Liver (tissue), 9 donors: ENCODE data around the gene MRAP2. TPM values are rescaled to one million over a fixed set of nuclear protein-coding genes. Genes with fewer than 3 reads are reported as not detected.

Experiments used
- DNase-seq: peaks from one replicate; pipeline ENCODE4 v3.0.0-alpha.2; 2017; ENCODE audit warnings: low spot score
- H3K27ac ChIP-seq, 2 donors: one replicate each; pipeline ENCODE4 v1.7.0; 2013; ENCODE audit warnings: inconsistent platforms in 2 of 2, low read length in 2 of 2, control low read depth in 1 of 2, low read depth in 1 of 2, mild to moderate bottlenecking in 1 of 2
- H3K27me3 ChIP-seq, 4 donors: one replicate each; pipeline versions ENCODE4 v1.6.1 to v1.7.0; 2013; ENCODE audit warnings: low read length in 3 of 4, inconsistent platforms in 1 of 4, mild to moderate bottlenecking in 1 of 4, moderate library complexity in 1 of 4; ENCODE audit not compliant: control insufficient read depth in 4 of 4, insufficient read depth in 4 of 4
- H3K36me3 ChIP-seq, 4 donors: one replicate each; pipeline versions ENCODE4 v1.6.1 to v1.7.0; 2013; ENCODE audit warnings: low read length in 3 of 4, mild to moderate bottlenecking in 3 of 4, low read depth in 1 of 4, moderate library complexity in 1 of 4; ENCODE audit not compliant: control insufficient read depth in 4 of 4, insufficient read depth in 3 of 4
- H3K4me1 ChIP-seq, 4 donors: one replicate each; pipeline versions ENCODE4 v1.6.1 to v1.7.0; 2013; ENCODE audit warnings: low read length in 3 of 4, mild to moderate bottlenecking in 3 of 4, moderate library complexity in 1 of 4; ENCODE audit not compliant: control insufficient read depth in 4 of 4, insufficient read depth in 4 of 4
- H3K4me3 ChIP-seq, 3 donors: one replicate each; pipeline versions ENCODE4 v1.6.1 to v1.7.0; 2013; ENCODE audit warnings: low read length in 3 of 3, control low read depth in 1 of 3, low read depth in 1 of 3, mild to moderate bottlenecking in 1 of 3
- H3K9ac ChIP-seq, 2 donors: one replicate each; pipeline ENCODE4 v1.7.0; 2013; ENCODE audit warnings: low read length in 2 of 2, mild to moderate bottlenecking in 2 of 2, moderate library complexity in 2 of 2, control low read depth in 1 of 2, low read depth in 1 of 2
- H3K9me3 ChIP-seq, 4 donors: one replicate each; pipeline versions ENCODE4 v1.6.1 to v1.7.0; 2013; ENCODE audit warnings: low read length in 3 of 4; ENCODE audit not compliant: control insufficient read depth in 4 of 4
- CTCF ChIP-seq: fragments of 150-350 bp; IDR thresholded peaks from 2 replicates; pipeline ENCODE4 v1.5.1; 2017; ENCODE audit warnings: improper control_type of control experiment, low read depth, low read length; ENCODE audit not compliant: missing input control
- EGR1 ChIP-seq, 2 donors: IDR thresholded peaks; 2 replicates each; pipeline ENCODE4 v1.6.1; 2016 to 2018; ENCODE audit warnings: antibody characterized with exemption in 2 of 2, low read depth in 2 of 2
- FOXA1 ChIP-seq: IDR thresholded peaks from 2 replicates; pipeline ENCODE4 v1.6.1; 2016; ENCODE audit warnings: antibody characterized with exemption
- GABPA ChIP-seq, 2 donors: IDR thresholded peaks in 1 of 2; conservative IDR thresholded peaks in 1 of 2; 2 replicates each; pipeline ENCODE4 v1.6.1; 2016; ENCODE audit warnings: antibody characterized with exemption in 2 of 2, mild to moderate bottlenecking in 1 of 2, moderate library complexity in 1 of 2
- HNF4A ChIP-seq, 2 donors: conservative IDR thresholded peaks; 2 replicates each; pipeline ENCODE4 v1.6.1; 2016; ENCODE audit warnings: antibody characterized with exemption in 2 of 2, mild to moderate bottlenecking in 2 of 2
- HNF4G ChIP-seq: IDR thresholded peaks from 2 replicates; pipeline ENCODE4 v1.6.1; 2016; ENCODE audit warnings: antibody characterized with exemption
- JUND ChIP-seq, 2 donors: IDR thresholded peaks; 2 replicates each; pipeline ENCODE4 v1.6.1; 2016; ENCODE audit warnings: antibody characterized with exemption in 2 of 2
- MAX ChIP-seq: IDR thresholded peaks from 2 replicates; pipeline ENCODE4 v1.6.1; 2016; ENCODE audit warnings: antibody characterized with exemption
- RAD21 ChIP-seq, 2 donors: IDR thresholded peaks; 2 replicates each; pipeline ENCODE4 v1.6.1; 2016; ENCODE audit warnings: antibody characterized with exemption in 2 of 2, mild to moderate bottlenecking in 2 of 2
- REST ChIP-seq: IDR thresholded peaks from 2 replicates; pipeline ENCODE4 v1.6.1; 2016; ENCODE audit warnings: antibody characterized with exemption, mild to moderate bottlenecking
- RXRA ChIP-seq, 2 donors: IDR thresholded peaks; 2 replicates each; pipeline ENCODE4 v1.6.1; 2017 to 2018; ENCODE audit warnings: antibody characterized with exemption in 2 of 2, mild to moderate bottlenecking in 1 of 2
- SP1 ChIP-seq: IDR thresholded peaks from 2 replicates; pipeline ENCODE4 v1.6.1; 2018; ENCODE audit warnings: antibody characterized with exemption, mild to moderate bottlenecking
- TAF1 ChIP-seq: conservative IDR thresholded peaks from 2 replicates; pipeline ENCODE4 v1.6.1; 2016; ENCODE audit warnings: antibody characterized with exemption, mild to moderate bottlenecking
- YY1 ChIP-seq: IDR thresholded peaks from 2 replicates; pipeline ENCODE4 v1.6.1; 2016; ENCODE audit warnings: antibody characterized with exemption, mild to moderate bottlenecking
- ZBTB33 ChIP-seq: IDR thresholded peaks from 2 replicates; pipeline ENCODE4 v1.6.1; 2016; ENCODE audit warnings: antibody characterized with exemption
- WGBS: extraction: QIAGEN DNeasy Blood & Tissue Kit; methylation state at CpG from one replicate; pipeline ENCODE4 v1.1.7; 2013; 5-methylcytosine and 5-hydroxymethylcytosine counted together
- polyA plus RNA-seq, 2 donors: library from polyadenylated mRNA; stranded (reverse) in 1 of 2; unstranded in 1 of 2; fragments of 200-250 nt in 1 of 2; fragments of >200 nt in 1 of 2; fragmentation: Nextera tagmentation in 1 of 2; extraction: Ambion mirVana in 1 of 2; gene quantifications; one replicate each; pipeline versions ENCODE4 v1.2.1 to v1.2.3, GENCODE V29; 2013 to 2015
- total RNA-seq, 2 donors: library from RNA; depleted of rRNA; stranded (reverse); fragments of >200 nt; gene quantifications; one replicate each; pipeline ENCODE4 v1.2.3, GENCODE V29; 2014
- donor health status: healthy.
- donor health status: healthy.
- donor health status: healthy.
- donor health status: healthy.
- donor health status: healthy.

MRAP2 gene
- total and polyA plus RNA-seq, 4 donors = 0.05 to 0.51 (median 0.08) TPM; not detected in 1

- TF ChIP-seq HNF4A (conservative IDR thresholded peaks at IDR 0.05) = no peak
- TF ChIP-seq REST = no peak
- no peak for TF ChIP-seq FOXA1
- no peak for TF ChIP-seq JUND (IDR thresholded peaks at IDR 0.05)
- no peak for TF ChIP-seq ZBTB33
- no peak for TF ChIP-seq RAD21 (IDR thresholded peaks at IDR 0.05)
- no peak for TF ChIP-seq EGR1 (IDR thresholded peaks at IDR 0.05; ENCODE audit: low read depth in 2 of 2)
- no peak for TF ChIP-seq TAF1
- no peak for TF ChIP-seq CTCF
- no peak for TF ChIP-seq HNF4G
- TF ChIP-seq SP1 = no peak
- Histone ChIP-seq H3K27ac (no peak overlapping the region), H3K36me3 (no peaks in the 10 kb centered on the region), H3K4me3 (no peak overlapping the region), H3K4me1 (peaks cover 4 to 14% (median 8%) of the 10 kb centered on the region in 4 donors), H3K27me3 (peaks cover 0 to 3% (median 1%) of the 10 kb centered on the region in 4 donors), H3K9ac (no peak overlapping the region), H3K9me3 (no peaks in the 10 kb centered on the region)
- 94% methylated on average over 6 of the region's 6 CpGs for WGBS
- DNase-seq = no peak
These were observed 1.9 kb downstream of the MRAP2 start for GRCh38 chr6:84035484-84035883.

GRCh38 chr6:84037425-84038089, 4.0 kb downstream of the MRAP2 start:
- Histone ChIP-seq H3K27me3 (peaks cover 0 to 3% (median 1%) of the 10 kb centered on the region in 4 donors), H3K9ac (no peak overlapping the region), H3K36me3 (no peaks in the 10 kb centered on the region), H3K4me1 (peaks cover 4 to 14% (median 8%) of the 10 kb centered on the region in 4 donors), H3K27ac (no peak overlapping the region), H3K9me3 (no peaks in the 10 kb centered on the region), H3K4me3 (no peak overlapping the region)
- WGBS = 96% methylated on average over 24 of the region's 24 CpGs
- DNase-seq = no peak
- no peak for TF ChIP-seq RAD21 (IDR thresholded peaks at IDR 0.05)
- TF ChIP-seq RXRA (IDR thresholded peaks at IDR 0.05) = no peak
- no peak for TF ChIP-seq MAX
- TF ChIP-seq JUND (IDR thresholded peaks at IDR 0.05) = no peak
- no peak for TF ChIP-seq YY1
- no peak for TF ChIP-seq HNF4A (conservative IDR thresholded peaks at IDR 0.05)
- no peak for TF ChIP-seq ZBTB33
- TF ChIP-seq GABPA (IDR thresholded peaks at IDR 0.05 in 1 of 2, conservative IDR thresholded peaks at IDR 0.05 in 1 of 2) = no peak
- TF ChIP-seq REST = no peak
- no peak for TF ChIP-seq CTCF
